HepG2 (cell line): ENCODE data around the gene PRSS48. TPM values are rescaled to one million over a fixed set of nuclear protein-coding genes. Genes with fewer than 3 reads are reported as not detected.

ENCODE experiments used
- CERS6 ChIP-seq: sonication (generic); formaldehyde crosslinking; IDR thresholded peaks from 2 replicates; pipeline ENCODE4 v1.5.0; 2020; ENCODE audit warnings: missing genetic modification reagents
- CREB3 ChIP-seq: sonication (generic); formaldehyde crosslinking; IDR thresholded peaks from 2 replicates; pipeline ENCODE4 v1.5.0; 2020; ENCODE audit warnings: missing genetic modification reagents
- EEA1 ChIP-seq: sonication (generic); formaldehyde crosslinking; IDR thresholded peaks from 2 replicates; pipeline ENCODE4 v1.5.1; 2020; ENCODE audit warnings: mild to moderate bottlenecking, missing genetic modification reagents, borderline replicate concordance
- ERF ChIP-seq: IDR thresholded peaks from 2 replicates; pipeline ENCODE4 v1.6.1; 2018; ENCODE audit warnings: missing biosample characterization, missing genetic modification reagents
- FLYWCH1 ChIP-seq: sonication (generic); formaldehyde crosslinking; IDR thresholded peaks from 2 replicates; pipeline ENCODE4 v1.8.1; 2023; ENCODE audit warnings: mild to moderate bottlenecking, missing genetic modification reagents
- HOXD1 ChIP-seq: sonication (generic); formaldehyde crosslinking; IDR thresholded peaks from 2 replicates; pipeline ENCODE4 v1.5.0; 2020; ENCODE audit warnings: missing genetic modification reagents
- KAT7 ChIP-seq: IDR thresholded peaks from 2 replicates; pipeline ENCODE4 v1.6.1; 2018; ENCODE audit warnings: borderline replicate concordance, missing compliant biosample characterization
- NFATC3 ChIP-seq: sonication (generic); formaldehyde crosslinking; IDR thresholded peaks from 2 replicates; pipeline ENCODE4 v1.5.1; 2020; ENCODE audit warnings: mild to moderate bottlenecking, missing genetic modification reagents
- NFE2L2 ChIP-seq: fragments of 150-350 bp; IDR thresholded peaks from 2 replicates; pipeline ENCODE4 v1.6.1; 2014; ENCODE audit warnings: low read length
- PAF1 ChIP-seq: IDR thresholded peaks from 2 replicates; pipeline ENCODE4 v1.6.1; 2016; ENCODE audit warnings: missing genetic modification reagents, missing compliant biosample characterization
- RAD21 ChIP-seq: fragments of 450-650 bp; formaldehyde crosslinking; IDR thresholded peaks from 2 replicates; pipeline ENCODE4 v1.5.0; 2020; ENCODE audit warnings: mild to moderate bottlenecking
- REXO4 ChIP-seq: sonication (generic); formaldehyde crosslinking; IDR thresholded peaks from 2 replicates; pipeline ENCODE4 v1.8.0; 2022; ENCODE audit warnings: missing genetic modification reagents, mild to moderate bottlenecking, borderline replicate concordance
- RFXANK ChIP-seq: IDR thresholded peaks from 2 replicates; pipeline ENCODE4 v1.6.1; 2016
- SMARCE1 ChIP-seq: fragments of 450-650 bp; IDR thresholded peaks from 2 replicates; pipeline ENCODE4 v1.6.1; 2017; ENCODE audit warnings: borderline replicate concordance
- SNAPC4 ChIP-seq: sonication (generic); formaldehyde crosslinking; IDR thresholded peaks from 2 replicates; pipeline ENCODE4 v1.4.0; 2020; ENCODE audit warnings: mild to moderate bottlenecking, missing genetic modification reagents
- TIGD3 ChIP-seq: sonication (generic); formaldehyde crosslinking; IDR thresholded peaks from 2 replicates; pipeline ENCODE4 v1.5.1; 2020; ENCODE audit warnings: mild to moderate bottlenecking, missing genetic modification reagents, borderline replicate concordance
- TRIM24 ChIP-seq: sonication (generic); formaldehyde crosslinking; IDR thresholded peaks from 2 replicates; pipeline ENCODE4 v1.8.0; 2022; ENCODE audit warnings: mild to moderate bottlenecking, missing genetic modification reagents
- ZNF329 ChIP-seq: sonication (generic); formaldehyde crosslinking; IDR thresholded peaks from 2 replicates; pipeline ENCODE4 v1.9.0; 2021; ENCODE audit warnings: low read depth, mild to moderate bottlenecking, missing genetic modification reagents
- ZNF337 ChIP-seq: sonication (generic); formaldehyde crosslinking; IDR thresholded peaks from 2 replicates; pipeline ENCODE4 v1.5.1; 2020; ENCODE audit warnings: missing genetic modification reagents, low read depth, mild to moderate bottlenecking, borderline replicate concordance
- ZNF432 ChIP-seq: sonication (generic); formaldehyde crosslinking; IDR thresholded peaks from 2 replicates; pipeline ENCODE4 v1.5.0; 2020; ENCODE audit warnings: missing genetic modification reagents, mild to moderate bottlenecking, borderline replicate concordance
- ZNF776 ChIP-seq: sonication (generic); formaldehyde crosslinking; IDR thresholded peaks from 2 replicates; pipeline ENCODE4 v1.4.0; 2020; ENCODE audit warnings: mild to moderate bottlenecking, missing genetic modification reagents
- ZNF784 ChIP-seq: sonication (generic); formaldehyde crosslinking; IDR thresholded peaks from 2 replicates; pipeline ENCODE4 v1.5.1; 2020; ENCODE audit warnings: missing genetic modification reagents, mild to moderate bottlenecking, borderline replicate concordance
- ZSCAN25 ChIP-seq: sonication (generic); formaldehyde crosslinking; IDR thresholded peaks from 2 replicates; pipeline ENCODE4 v1.8.0; 2022; ENCODE audit warnings: mild to moderate bottlenecking, missing genetic modification reagents
- polyA plus RNA-seq, 8 experiments: library from polyadenylated mRNA; depleted of rRNA in 3 of 8; stranded (reverse) in 7 of 8; unstranded in 1 of 8; fragments of >200 nt; fragmentation: Illumina TruSeq in 4 of 8; extraction: Trizol in 4 of 8; gene quantifications; 2 replicates each; pipeline versions ENCODE4 v1.2.1 to v1.2.3, GENCODE V29; 2011 to 2016; ENCODE audit warnings: low read depth in 4 of 8, missing spikeins in 1 of 8, mixed read lengths in 1 of 8; ENCODE audit not compliant: insufficient read depth in 1 of 8
- total RNA-seq, 5 experiments: library from RNA; depleted of rRNA; stranded (reverse); fragments of >200 nt; fragmentation: Illumina TruSeq; extraction: Trizol; gene quantifications; 2 replicates each; pipeline ENCODE4 v1.2.3, GENCODE V29; 2016; ENCODE audit warnings: low read depth in 1 of 5

The PRSS48 gene
- total and polyA plus RNA-seq, 2 of the 13 experiments (the other 11 are each of a cell fraction or from before 2014, with no cell fraction given): not detected

GRCh38 chr4:151324752-151325110 is 47.8 kb downstream of the PRSS48 start (continued):
- TF ChIP-seq SNAPC4 (CRISPR knock-in tag): no peak
- no peak for TF ChIP-seq ZNF432
- TF ChIP-seq ZNF329 (CRISPR knock-in tag): peak; percentile 62; the same call in 1 of the 2 replicates
- TF ChIP-seq SMARCE1: no peak
- TF ChIP-seq RFXANK: no peak
- no peak for TF ChIP-seq NFE2L2
- TF ChIP-seq ZNF784 (CRISPR knock-in tag): no peak
- peak; percentile 79; the same call in 1 of the 2 replicates for TF ChIP-seq ERF
- TF ChIP-seq RAD21 (CRISPR knock-in tag): no peak
- peak; percentile 24; the same call in 1 of the 2 replicates for TF ChIP-seq ZSCAN25 (CRISPR knock-in tag)
- TF ChIP-seq FLYWCH1 (CRISPR knock-in tag): no peak
- no peak for TF ChIP-seq PAF1 (CRISPR knock-in tag)
- no peak for TF ChIP-seq TRIM24 (CRISPR knock-in tag)
- TF ChIP-seq REXO4 (CRISPR knock-in tag): peak; percentile 73; the same call in 1 of the 2 replicates
- 0 out of 2 replicates have a peak, but pooled peaks have one; percentile 52 for TF ChIP-seq HOXD1 (CRISPR knock-in tag)
- no peak for TF ChIP-seq EEA1 (CRISPR knock-in tag)
- no peak for TF ChIP-seq TIGD3 (CRISPR knock-in tag)
- peak; percentile 22; the same call in 1 of the 2 replicates for TF ChIP-seq KAT7
- TF ChIP-seq ZNF776: no peak
- TF ChIP-seq ZNF337: no peak
- no peak for TF ChIP-seq NFATC3 (CRISPR knock-in tag)
- TF ChIP-seq CERS6: no peak
- no peak for TF ChIP-seq CREB3 (CRISPR knock-in tag)
